T-helper 2 cell (primary cell): ENCODE data around the gene ARHGAP28.
"Not testable (repeated sequence)": the region's sequence is repeated elsewhere in the genome, so short reads cannot be mapped to it uniquely, and the experiment has no call there.

Experiments
- DNase-seq, 5 experiments: peaks; one replicate each; pipeline versions ENCODE4 v3.0.0 to v3.0.0-alpha.2; 2012 to 2022

Gene ARHGAP28

DNA sequence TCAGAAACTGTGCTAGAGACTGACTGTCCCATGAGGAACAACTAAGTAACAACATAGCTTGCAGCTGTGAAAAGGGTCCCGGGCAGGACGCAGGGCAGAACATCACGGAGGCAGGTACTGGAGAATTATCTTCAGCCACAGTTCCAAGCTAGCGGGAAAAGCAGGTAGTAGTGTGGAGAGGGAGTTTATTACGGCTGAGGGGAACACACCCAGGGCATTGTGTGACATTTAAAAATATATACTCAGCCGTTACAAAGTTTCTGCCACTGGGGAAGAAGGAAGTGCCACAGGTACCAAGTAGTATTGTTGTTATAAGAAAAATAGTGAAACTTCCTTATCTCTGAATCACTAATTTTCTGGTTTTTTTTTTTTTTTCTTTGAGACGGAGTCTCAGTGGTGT is 208.5 kb downstream of the ARHGAP28 start:
- no peak for DNase-seq

DNA sequence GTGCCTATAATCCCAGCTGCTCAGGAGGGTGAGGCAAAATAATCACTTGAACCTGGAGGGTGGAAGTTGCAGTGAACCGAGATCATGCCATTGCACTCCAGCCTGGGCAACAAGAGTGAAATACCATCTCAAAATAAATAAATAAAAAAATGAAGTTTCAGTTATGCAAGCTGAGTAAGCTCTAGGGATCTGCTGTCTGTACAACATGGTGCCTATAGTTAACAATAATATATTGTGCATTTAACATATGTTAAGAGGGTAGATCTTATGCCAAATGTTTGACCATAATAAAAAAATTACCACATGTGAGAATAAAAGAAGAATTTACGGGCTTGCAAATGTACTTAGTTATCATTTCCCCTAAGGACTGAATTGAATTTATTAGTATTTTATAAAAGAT is 208.9 kb downstream of the ARHGAP28 start:
- not testable (repeated sequence) for DNase-seq

DNA sequence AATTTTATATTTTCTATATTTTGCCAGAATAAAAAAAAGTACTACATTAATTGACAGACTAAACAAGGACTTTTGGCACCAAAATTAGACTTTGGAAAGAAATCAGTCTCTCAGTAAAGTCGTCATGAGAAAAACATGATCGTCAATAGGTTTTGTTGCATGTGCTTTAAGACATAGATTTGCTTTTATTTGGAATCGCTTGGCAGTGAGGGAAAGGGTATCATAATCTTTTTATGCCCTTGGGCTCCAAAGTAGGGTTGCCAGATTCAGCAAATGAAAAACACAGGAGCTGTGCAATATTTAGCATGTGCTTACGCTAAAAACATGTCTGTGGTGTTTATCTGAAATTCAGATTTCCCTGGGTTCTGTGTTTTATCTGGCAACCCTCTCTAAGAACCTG is 210.5 kb downstream of the ARHGAP28 start:
- no peak for DNase-seq

DNA sequence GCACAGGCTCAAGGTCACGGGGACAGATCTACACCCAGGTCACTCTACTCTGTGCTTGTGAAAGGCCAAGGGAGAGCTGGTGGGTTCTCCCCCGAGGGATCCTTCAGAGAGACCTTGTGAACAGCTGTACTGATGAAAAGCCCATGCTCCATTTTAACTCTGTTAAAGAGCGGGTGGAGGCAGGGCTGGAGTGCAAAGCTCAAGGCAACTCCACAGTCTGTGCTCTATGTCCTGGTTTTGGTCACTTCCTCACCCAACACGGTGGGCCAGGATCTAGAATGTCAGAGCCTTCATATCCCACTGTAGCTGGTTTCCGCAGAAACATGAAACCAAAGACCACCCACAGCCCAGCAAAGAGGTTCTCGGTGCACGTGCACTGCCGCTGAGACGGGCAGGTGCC is 210.9 kb downstream of the ARHGAP28 start:
- no peak for DNase-seq

DNA sequence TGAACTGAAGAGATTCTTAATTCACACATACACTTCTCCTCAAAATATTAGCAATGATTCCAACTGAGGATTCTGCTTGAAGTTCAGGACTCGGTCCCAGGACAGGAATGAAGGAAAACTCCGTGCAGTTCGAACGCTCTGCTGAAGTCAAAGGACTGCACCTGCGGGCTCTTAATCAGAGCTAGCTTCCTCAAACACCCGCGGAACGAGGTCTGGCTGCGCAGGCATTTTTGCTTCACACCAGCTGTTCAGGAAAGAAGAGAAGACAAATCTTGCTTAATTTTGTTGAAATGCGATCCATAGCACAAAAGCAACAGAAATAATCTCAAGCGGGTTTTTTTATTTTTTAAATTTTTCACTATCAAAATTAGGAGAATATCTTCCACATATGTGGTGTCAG is 212.5 kb downstream of the ARHGAP28 start:
- DNase-seq = no peak

DNA sequence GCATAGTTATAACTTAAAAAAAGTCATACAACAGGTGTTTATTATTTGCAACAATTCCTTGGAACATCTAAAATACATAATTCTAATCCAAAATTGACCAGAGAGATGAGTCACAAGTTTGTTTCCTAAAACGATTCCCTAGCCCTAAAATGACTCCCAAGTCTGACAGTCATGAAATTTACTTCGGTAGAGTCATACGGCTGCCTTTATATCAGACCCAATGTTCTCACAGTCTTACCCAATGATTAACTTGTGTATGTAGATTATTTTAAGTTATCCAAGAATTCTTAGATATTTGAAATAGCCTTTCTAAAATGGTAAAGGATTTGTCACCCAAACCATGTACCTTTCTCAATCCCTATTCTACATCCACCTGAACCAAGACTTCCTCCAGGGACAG is 213.2 kb downstream of the ARHGAP28 start:
- no peak for DNase-seq

DNA sequence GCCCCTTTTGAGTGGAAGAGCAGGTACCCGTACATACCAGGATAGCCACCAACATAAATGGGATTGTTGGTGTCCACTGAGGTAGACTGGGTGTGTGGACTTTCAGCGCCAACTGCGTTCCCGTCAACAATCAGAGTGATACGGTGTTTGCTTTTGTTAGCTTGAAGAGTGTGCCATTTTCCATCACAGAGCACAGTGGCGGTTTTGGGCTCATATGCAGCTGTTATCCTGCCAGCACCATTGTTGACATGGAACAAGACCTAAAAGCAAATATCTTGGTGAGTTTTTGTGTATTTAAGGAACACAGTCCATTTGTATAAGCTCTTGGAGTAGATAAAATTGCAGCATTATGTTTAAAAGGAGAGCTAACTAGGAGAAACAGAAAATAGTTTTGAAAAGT is 213.6 kb downstream of the ARHGAP28 start:
- no peak for DNase-seq

DNA sequence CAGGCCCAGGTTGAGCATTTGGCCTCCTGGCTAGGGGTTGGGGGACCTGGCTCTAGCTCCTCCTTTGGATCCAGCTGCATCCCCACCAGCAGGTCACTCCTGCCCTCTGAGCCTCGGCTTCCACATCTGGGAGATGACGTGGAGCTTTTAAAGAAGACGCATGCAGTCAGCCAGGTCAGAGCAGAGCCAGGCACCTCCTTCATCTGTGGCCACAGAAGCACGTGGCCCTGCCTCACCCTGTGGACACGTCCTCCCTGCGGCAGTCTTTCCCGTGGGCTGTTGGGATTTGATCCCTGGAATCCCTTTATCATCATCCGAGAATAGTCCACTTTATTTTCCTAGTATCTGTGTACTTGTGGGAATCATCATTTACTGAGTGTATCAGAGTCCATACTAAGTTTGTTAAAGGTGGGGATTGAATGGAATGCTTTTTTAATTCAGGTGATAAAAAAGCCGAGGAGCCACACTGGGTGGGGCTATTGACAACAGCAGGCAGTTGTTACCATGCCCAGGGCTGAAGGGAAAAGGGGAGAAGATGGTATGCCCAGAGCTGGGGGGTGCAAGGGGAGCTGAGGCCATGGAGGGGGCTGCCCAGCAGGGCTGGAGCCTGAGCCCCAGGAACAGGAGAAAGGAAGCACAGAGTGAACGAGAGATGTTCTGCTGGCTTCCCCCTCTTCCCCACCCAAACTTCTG is 218.0 kb downstream of the ARHGAP28 start:
- DNase-seq = no peak

DNA sequence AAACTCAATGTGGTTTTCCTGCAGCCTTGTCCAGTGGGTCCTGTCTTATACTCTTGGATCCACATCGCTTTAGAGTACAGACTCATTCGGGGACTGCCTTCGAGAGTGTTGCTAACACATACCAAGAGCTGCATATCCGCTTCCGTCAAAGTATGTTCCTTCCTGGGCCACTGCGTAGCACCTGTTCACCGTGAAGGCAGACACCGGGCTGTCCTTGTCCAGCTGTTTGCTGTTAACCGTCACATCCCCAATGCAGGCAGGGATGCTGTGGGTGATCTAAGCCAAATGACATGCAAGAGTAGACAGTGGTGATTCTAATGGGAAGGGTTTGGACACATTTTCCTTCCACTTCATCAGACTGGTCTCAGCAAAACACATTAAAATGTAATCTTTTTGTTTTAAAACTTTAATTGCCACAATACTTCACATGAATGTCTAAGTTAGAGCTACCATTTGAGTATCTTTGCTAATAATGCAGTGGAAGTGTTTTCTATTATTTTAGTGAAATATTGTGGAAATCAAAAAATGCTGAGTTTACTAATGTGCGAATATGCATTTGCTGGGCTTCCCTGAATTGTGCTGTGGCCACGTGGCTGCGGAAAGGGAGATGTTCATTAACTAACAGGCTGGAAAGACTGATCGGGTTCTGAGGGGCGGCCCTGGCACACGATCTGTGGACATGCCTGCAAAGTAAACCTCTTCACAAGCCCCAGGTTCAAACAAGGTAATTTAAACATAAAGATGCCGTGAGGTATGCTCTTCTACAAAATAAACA is 219.0 kb downstream of the ARHGAP28 start:
- no peak for DNase-seq

DNA sequence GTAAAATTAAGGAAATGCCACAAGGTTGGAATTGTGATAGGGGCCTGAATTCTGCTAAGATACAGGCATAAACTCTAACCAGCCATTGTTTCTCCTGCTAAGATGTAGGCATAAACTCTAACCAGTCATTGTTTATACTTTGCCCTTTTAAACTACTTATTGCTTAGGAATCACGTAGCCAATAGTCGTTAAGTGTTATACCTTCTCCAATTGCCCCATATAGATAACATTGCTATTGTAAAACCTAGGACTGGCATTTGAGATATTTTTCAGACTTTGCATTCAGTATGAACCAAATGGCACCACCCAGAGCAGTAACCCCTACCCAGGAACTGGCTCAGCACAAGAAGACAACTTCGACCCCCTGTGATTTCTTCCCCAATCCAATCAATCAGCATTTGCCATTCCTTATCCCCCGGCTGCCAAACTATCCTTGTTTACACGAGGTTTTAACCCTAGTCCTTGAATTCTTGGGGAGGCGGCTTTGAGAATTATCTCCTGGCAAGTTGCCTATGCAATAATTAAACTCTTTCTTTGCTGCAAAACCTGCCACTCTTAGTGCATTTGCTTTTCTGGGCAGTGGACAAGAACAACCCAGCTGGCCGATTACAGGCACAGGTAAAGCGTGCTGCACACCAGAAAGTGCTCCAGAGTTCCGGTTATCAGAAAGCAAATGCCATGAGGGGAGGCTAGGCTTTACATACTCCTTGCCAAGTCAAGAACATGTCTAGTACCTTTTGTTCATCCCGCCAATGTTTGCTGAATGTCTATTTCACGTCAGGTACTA is 220.5 kb downstream of the ARHGAP28 start:
- DNase-seq = no peak

DNA sequence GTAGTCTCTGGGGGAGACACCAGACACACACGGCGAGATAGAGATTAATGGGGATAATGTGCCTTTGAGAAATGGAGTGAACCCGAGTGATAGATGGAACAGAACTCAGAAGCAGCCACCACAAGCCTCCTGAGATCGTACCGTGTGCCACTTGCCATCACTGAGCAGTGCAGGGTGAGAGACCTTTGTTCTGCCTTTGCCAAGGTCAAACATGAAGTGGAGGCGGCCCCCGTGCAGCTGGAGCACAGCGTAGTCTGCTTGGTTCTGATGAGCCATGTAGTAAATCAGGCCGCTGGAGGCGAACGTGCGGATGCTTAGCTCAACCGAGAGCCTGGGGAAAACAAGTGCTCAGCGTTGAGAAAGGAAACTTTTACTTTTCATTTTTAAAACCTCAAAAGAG is 221.1 kb downstream of the ARHGAP28 start:
- DNase-seq = no peak

DNA sequence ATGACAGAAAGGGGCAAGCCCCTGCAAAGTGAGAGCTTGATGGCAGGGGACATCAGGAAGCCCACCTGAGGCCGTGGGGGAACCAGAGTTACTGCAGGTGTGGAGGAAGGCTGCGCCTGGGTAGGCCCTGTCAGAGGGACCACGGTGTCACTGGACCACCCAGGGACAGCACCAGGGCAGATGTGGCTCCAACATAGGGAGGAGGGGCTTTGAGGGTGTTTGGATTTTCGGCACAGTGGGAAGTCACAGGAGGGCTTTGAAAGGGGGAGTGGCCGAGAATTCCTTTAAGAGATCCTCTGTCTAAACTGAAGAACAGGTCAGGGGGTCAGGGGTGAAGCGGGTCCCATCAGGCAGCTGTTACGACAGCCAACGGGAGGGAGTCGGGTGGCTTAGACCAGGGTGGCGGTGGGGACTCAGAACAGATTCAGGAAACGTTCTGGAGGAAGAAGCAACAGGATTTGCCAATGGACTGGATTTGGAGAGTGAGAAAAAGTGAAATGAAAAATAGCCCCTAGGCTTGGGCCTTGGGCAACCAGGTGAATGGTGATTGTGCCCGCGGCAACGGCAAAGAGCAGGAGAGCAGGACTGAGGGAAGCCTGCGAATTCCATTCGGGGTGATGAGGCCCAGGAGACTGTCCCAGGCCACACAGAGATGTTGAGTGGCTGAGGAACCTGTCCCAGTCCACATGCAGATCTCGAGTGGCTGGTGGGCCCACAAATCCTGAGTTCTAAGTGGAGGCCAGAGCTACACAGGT is 222.0 kb downstream of the ARHGAP28 start:
- DNase-seq = no peak

DNA sequence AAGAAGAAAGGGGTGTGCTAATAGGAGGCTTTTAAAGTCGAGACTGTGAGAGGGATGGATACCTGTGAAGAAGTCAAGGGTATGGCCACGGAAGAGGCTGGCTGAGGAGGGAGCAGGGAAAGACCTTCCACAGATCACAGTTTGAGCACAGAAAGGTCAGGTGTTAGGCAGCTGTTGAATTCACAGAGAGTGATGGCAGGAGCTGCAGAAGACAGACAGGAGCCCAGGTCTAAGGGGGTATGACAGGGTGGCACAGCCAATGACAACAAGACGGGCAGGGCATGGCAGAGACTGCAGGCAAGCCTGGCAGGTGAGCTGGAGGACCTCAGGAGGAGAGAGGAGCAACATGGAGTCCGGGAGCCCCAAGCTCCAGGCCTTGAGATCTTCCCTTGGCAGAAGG is 225.0 kb downstream of the ARHGAP28 start:
- no peak for DNase-seq

DNA sequence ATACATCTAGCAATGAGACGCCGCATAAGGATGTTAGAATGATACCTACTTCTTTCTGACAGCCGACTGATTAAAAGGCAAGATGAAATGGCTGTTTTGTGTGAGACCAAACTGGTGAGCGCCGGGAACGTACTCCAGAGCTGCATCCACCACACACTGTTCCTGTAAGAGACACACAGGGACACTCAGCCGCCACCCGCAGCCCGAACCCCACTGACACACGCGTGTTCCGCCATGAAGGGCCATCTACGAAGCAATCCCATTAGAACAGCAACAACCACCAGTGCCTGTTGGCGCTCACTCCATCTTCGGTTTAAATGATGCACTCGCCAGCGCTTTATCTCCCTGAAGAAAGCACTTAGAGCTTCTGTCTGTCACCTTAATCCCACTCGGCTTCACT is 225.8 kb downstream of the ARHGAP28 start:
- no peak for DNase-seq

DNA sequence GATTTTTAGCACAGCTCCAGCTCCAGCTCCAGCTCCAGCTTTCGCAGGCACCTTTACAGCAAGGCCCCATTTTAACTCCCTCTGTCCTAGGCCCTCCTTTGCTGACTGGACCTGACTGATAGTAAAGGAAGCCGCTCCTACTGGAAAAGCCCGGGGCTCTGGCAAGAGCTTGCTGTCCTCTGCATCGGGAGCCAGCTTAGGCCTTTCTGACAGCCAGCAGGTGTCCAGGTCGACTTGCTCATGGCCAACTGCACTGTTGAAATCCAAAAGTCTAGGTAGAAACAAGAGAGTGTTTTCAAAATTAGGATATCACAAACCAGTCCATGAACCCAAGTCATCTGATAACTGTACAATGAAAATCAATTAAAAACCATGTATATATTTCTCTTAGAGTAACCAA is 227.0 kb downstream of the ARHGAP28 start:
- no peak for DNase-seq

DNA sequence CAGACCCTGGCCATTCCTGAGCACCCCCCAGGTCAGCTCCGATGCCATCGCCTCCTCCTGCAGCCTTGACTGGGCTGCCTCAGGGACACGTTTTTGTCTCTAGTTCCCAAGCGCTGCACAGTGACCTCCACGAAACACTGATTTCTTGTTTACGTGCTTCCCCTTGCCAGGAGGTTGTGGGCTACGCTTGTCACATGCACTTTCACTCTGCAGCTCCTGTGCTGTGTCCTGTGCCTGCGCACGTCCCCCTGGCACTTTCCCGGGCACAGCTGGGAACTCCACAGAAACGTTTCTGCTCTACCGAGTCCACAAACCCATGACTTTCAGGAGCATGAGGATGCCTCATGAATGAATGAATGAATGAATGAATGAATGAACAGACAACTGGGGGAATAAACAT is 227.5 kb downstream of the ARHGAP28 start:
- no peak for DNase-seq

DNA sequence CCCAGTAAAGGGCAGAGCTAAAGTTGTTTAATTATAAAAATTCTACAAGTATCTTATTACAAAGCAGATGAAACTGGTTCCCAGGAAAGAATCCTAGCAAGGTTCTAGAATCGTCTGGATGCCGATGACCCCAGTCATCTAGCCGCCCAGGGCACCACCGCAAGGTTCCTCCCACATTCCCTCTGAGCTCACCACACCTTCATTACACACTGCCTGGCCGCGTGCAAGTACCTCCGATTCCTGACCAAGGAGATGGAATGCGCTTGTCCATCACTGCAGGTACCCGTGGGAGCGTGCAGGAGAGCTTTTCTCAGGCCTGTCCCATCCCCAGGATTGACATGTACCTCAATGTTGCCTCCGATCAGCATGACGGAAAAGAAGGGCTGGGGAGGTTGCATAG is 229.6 kb downstream of the ARHGAP28 start:
- DNase-seq = no peak

DNA sequence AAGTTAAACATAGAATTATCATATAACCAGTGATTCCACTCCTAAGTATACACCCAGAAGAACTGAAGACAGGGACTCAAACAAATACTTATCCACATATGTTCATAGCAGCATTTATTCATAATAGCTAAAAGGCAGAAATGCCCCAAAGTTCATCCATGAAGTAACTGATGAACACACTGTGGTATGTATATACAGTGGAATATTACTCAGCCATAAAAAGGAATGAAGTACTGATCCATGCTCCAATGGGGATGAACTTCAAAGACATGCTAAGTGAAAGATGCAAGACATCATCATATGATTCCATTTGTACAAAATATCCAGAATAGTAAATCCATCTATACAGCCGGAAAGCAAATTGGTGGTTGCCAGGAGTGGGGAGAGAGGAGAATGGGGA is 230.6 kb downstream of the ARHGAP28 start:
- no peak for DNase-seq

DNA sequence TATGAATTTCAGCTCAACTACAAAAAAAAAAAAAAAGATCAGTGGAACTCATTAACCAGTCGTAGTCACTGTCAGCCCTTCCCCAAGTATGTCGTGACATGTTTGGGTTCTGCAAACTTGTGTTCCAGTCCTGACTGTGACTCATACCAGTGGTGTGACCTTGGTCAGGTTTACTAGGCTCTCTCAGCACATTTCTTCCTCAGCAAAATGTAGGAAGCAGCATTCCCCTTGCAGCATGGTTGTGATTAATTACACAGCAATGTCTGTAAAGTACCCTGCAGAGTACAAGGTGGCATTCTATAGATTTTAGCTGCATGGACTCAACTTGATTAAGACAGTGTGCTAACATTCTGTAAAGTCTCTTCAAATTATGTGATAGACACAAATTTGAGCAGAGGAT is 231.1 kb downstream of the ARHGAP28 start:
- no peak for DNase-seq

DNA sequence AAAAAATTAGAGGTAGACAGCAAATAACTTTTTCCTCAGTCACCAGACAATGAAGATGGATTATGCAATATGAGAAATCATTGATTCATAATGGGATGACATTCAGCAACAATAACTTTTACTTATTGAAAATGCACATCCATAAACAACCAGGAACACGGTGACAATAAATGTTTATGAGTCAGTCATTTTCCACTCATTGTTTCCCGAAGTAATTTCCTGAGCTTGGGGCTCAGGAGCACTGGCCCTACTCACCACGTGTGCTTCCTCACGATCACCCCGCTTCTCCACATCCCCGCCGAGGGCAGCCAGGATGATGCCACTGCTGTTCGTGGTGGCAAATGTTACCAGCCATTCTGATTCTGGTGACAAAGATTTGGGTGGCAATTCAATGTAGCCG is 231.8 kb downstream of the ARHGAP28 start:
- DNase-seq = no peak

DNA sequence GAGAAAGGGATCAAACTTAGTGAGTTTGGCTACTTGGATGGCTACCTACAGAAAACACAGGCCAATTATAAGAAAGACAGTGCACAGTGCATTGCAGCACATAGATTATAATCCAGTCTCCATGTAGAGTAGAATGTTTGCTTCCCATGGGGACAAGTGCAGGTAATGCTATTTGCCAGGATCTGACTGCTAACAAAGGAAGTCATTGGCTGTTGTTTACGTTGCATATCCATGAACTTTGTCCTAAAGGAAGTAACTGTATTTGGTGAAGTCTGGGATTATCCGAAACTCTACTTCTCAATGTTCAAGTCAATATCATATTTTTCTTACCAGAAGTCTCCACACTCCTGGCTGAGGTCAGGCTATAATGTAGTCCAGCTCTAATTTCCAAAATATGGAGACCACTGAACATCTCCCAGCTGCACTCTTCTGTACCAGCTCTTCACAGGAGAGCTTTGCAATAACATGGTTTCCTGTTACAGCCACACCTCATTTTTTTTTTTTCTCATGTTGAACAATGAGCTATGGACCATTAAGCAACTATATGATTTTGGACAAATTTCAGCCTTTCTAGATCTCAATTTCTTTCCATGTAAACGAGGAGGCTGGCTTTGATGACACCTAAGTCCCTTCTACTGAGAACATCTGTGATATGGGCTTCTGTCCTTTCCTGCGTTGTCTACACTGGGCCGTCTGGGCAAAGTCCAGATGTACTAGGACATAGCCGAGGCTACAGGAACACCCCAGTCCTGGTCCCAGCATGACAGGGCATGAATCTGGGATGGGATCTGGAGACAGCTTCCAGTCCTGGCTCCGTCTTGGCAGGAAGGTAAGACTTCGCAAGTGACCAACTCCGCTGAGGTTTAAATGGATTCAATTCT is 233.3 kb downstream of the ARHGAP28 start:
- no peak for DNase-seq
